Stimulated activated CD4-positive, alpha-beta T cell treated with anti-CD3 and anti-CD28 coated beads, Interleukin-15, amount 100 ng/mL, for 48 hours (primary cell): Measurements from ENCODE around the gene USP53.
"Not testable (repeated sequence)": the region's sequence is repeated elsewhere in the genome, so short reads cannot be mapped to it uniquely, and the experiment has no call there.

ENCODE experiments used
- DNase-seq, 2 donors: peaks; one replicate each; pipeline ENCODE4 v3.0.0-alpha.2; 2020; ENCODE audit warnings: low read depth in 2 of 2

Gene USP53

DNA sequence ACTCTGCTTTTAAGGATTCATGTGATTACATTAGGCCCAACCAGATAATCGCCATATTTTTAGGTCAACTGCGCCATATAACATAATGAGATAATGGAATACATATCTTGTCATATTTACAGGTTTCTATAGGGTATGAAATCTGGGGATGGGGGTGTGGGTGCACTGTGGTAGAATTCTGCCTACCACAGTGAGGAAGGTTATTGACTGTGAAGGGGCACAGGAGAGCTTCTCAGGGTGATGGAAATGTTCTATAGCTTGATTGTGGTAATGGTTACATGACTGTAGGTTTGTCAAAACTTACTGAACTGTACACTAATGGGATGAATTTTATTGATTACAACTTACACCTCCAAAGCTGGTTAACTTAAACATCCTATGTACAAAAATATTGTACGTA, 15.9 kb downstream of the USP53 start:
- no peak for DNase-seq

DNA sequence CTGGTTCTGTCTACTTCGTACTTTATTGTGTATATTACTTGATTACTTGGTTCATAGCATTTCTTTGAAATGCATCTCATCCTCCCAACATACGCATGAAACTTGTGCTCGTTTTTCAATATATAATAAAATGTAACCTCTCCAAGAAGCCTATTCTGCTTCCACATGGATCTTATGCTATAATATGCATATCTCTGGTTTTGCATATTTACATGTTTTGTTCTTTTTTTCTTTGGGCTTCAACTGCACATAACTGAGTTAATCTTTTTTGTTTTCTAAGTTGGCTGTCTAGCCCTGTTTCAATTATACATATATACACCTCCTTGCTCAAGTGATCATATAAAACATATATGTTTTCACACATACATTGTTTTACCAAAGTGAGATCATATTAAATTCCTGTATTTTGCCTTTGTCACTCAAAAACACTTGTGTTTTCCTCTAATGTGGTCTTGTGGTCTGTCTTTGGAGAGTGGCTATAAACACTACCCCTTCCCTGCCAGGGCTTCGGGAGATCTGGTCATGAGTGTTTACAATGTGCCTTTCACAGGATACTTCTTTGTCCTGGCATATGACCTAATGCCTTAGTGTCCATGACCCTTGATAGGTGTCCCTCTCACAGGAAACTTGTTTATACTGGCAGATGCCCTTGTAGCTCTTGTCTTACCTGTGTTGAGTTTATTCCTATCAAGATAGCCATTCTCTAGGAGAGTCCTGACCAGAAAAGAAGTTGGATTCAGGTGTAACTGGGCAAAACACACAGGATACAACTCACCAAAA, 17.6 kb downstream of the USP53 start:
- DNase-seq = no peak

DNA sequence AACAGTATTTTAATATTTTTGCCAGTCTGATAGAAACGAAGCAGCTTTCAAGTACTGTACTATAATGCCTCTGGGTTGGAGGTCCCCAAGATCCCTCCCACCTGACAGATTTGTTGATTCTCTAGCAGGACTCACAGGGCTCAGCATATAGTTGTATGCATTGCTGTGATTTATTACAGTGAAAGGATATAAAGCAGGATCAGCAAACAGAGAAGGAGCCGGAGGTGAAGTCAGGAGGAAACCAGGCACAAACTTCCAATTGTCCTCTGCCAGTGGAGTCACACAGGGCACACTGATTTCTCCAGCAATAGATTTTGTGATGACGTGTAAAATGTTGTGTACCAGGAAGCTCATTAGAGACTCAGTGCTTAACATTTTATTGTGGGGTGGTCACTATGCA, 19.0 kb downstream of the USP53 start:
- DNase-seq = no peak

DNA sequence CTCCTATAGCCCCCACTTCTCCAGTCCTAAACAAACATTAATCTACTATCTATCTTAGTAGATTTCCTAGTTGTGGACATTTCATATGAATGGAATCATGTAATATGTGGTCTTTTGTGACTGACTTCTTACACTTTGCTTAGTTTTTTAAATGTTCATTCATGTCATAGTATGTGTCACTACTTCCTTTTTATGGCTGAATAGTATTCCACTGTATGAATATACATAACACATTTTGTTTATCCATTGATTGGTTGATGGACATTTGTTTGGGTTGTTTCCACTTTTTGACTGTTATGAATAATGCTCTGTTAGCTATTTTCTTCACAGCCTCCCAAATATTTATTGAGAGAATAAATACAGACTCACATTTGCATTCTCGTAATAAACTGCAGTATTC, 19.8 kb downstream of the USP53 start:
- DNase-seq = no peak

DNA sequence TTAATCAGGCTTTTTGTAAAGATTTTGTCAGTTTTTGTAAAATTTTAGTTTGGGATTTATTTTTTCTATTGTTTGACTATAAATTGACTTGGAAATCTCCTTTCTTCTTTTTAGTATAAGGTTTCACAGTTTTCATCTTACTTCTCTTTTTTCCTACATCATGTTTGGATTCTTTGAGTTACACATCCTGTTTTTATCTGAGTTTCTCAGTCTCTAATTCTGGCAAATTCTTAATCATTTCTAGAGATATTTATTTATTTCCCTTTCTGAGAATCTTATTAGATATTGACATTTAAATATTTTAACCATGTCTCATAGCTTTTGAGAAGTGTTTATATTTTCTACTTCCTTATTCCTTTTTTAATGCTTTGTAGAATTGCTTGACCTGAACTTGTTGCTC, 20.7 kb downstream of the USP53 start:
- DNase-seq = no peak

DNA sequence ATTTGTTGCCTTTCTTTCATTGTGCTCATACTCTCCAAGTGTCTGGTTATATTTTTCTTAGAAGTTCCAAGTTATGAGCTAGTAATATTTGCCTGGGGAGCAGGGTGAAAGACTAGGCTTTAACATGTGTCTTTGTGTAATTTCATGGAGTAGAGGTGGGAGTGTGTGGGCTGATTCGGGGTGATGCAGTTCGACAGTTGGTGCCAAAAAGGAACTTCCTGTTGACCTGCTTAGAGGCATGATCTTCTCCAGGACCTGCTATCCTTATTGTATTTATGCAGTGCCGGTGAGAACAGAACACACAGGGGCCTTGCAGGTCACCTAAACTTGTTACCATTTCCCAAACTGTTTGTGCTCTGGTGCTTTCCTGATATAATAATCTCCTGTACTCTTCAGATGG, 21.2 kb downstream of the USP53 start:
- no peak for DNase-seq

DNA sequence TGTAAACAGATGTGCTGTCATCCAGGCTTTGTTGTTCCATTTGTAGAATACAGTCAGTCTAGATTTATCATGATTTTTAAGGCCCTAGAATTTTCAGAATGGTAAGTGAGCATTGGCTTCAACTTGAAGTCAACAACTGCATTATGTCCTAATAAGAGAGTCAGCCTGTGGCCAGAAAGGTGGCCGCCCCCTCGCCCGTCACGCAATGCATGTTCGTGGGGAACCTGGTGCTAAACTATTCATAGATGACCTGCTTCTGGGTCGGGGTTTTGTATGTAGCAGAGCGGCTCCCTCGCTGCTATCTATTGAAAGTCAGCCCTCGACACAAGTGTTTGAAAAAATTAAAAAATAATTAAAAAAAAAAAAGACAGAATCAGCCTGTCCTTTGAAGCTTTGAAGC, 24.7 kb downstream of the USP53 start:
- DNase-seq = no peak

DNA sequence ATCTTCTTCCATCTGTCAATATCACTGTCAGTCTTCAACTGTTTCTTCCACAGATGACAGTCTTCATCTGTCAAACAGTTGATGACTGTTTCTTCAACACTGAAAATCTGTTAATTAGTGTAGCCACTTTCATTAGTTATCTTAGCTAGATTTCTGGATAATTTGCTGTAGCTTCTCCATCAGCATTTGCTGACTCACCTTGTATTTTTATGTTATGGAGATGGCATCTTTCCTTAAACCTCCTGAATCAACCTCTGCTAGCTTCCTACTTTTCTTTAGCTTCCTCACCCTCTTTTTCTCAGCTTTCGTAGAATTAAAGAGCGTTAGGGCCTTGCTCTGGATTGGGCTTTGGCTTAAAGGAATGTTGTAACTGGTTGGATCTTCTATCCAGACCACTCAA, 25.1 kb downstream of the USP53 start:
- no peak for DNase-seq

DNA sequence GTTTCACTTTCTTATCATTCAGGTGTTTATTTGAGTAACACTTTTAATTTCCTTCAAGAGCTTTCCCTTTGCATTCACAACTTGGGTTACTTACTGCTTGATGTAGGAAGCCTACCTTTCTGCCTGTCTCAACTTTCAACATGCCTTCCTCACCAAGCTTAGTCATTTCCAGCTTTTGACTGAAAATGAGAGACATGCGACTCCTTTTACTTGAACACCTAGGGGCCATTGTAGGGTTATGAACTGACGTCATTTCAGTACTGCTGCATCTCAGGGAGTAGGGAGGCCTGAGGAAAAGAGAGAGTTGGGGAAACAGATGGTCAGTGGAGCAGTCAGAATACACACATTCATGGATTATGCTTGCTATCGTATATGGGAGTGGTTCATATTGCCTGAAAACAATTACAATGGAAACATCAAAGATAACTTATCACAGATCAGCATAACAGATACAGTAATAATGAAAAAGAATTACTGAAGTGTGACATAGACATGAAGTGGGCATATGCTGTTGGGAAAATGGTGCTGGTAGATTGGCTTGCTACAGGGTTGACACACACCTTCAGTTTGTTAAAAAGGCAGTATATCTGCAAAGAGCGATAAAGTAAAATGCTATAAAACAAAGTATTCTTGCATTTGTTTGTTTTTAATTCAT, 25.7 kb downstream of the USP53 start:
- peak in 1 of 2 donors; percentile 15 for DNase-seq

DNA sequence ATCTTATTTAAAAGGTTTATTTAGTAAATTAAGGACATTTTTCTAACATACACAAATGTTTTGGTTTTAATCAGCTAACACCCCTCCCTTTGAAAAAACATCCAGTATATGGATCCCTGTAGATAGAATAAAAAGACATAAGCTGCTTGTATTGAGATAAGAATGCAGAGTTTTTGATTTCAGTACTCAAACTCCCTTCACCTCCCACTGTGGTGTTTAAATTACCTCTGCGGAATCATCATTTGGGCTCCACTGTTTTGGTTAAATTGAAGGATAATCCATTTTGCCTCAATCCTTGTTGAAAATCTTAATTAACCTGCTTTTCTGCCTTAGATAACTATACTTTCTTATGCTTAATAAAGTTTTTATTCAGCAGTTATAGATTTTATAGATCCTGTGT, 27.6 kb downstream of the USP53 start:
- DNase-seq = no peak

DNA sequence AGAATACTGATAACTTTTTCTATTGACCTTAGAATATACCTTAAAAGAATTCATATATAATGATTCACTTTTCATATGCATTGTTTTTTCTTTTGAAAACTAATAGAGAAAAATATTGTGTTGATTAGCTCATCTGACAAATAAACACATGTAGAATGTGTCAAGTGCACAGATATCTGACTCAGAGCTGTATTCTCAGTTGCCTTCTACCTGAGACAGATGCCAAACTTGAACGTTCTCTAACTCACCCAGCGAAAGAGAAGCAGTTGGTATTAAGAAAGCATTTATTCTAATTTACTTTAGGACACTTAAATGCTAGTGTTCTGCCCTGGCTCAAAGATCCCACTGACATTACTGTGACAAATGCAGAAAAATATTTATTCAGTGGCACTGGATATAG, 28.1 kb downstream of the USP53 start:
- no peak for DNase-seq

DNA sequence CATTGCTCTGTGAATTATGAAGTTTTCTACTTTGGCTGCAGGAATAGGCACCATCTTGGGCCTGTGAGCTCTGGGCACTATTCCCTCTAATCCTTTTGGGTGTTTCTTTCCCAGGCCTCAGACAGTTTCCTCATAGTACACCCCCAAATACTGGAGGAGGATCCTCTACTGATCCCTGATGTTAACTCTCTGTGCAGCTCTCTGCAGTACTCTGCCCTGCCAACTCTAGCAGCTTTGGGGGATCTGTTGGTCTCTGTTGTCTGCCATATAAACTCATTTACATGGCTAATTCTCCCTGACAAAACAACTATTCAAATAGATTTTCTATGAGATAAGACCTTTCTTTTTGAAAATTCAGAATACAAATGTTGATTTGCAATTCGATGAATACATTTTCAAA, 29.9 kb downstream of the USP53 start:
- no peak for DNase-seq

DNA sequence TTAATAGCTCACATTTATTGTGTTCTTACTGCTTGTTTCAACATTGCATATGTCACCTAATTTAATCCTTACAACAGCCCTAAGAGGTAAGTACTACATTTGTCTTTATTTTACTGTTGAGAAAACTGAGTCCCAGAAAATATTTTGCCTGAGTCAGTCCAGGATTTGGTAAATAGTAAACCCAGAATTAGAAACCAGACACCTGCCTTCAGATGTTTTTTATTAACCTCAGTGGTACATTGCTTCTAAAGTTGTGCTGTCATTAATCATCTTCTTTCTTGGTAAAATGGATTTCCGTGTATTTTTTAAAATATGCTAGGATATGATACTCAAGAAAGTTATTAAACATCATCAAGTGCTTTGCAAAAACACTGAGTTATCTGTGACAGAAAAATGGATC, 31.4 kb downstream of the USP53 start:
- no peak for DNase-seq

DNA sequence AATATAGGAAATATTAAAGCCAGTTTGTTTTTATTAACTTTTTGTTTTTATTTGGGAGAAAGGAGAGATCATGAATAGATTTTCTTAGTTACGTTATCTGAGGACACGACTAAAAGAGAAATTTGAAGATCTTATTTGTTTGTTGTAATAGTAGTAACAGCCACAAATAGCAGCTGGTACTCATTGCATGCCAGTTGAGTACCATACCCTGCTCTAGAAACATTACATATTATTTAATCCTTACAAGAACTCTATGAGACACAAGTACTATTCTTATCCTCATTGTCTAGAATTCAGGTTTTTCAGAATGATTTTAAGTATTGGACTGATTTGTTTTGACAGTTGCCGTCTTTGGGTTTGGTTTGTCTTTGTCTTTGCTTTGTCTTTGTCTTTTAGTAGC, 31.8 kb downstream of the USP53 start:
- no peak for DNase-seq

DNA sequence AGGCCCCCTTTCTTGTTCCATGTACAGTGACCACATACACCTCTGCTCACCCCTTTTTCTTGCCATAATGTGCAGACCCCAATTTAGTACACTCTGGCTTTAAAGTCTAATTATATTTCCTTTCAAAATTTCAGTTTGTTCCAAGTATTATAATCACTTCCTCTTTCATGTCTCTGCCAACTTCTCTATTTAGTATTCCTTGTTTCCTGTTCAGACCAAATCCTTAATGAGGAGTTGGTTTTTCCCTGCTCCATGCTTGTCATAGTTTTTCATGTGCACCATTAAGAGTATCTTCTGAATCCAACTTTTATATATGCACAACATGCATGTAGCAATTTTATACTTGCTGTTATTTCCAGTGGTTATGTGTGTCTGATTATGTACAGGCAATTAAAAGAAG, 32.3 kb downstream of the USP53 start:
- no peak for DNase-seq

DNA sequence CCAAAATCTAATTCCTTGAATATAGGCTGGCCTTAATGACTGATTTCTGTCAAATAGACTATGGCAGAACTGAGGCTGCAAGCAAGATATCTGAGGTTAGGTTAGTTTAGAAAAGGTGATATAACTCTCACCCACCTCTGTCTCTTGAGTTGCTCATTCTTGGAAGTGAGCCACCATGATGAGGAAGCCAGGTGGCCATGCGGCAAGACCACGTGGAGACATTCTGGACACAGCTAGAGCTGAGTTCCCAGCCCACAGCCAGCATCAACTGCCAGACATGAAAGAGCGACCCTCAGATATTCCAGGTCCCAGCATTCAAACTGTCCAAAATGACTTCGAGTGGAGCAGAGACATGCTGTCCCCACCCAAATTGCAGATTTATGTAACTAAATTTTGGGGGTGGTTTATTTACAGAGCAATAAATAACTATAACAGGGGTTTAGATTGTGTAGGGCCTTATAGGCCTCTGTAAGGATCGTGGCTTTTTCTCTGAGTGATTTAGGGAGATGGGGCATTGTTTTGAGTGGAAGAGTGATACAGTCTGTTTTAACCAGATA, 33.7 kb downstream of the USP53 start:
- DNase-seq = no peak

DNA sequence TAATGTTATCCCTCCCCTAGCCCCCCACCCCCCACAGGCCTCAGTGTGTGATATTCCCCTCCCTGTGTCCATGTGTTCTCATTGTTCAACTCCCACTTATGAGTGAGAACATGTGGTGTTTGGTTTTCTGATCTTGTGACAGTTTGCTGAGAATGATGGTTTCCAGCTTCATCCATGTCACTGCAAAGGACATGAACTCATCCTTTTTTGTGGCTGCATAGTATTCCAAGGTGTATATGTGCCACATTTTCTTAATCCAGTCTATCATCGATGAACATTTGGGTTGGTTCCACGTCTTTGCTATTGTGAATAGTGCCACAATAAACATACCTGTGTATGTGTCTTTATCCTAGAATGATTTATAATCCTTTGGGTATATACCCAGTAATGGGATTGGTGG, 38.5 kb downstream of the USP53 start:
- DNase-seq = not testable (repeated sequence)

DNA sequence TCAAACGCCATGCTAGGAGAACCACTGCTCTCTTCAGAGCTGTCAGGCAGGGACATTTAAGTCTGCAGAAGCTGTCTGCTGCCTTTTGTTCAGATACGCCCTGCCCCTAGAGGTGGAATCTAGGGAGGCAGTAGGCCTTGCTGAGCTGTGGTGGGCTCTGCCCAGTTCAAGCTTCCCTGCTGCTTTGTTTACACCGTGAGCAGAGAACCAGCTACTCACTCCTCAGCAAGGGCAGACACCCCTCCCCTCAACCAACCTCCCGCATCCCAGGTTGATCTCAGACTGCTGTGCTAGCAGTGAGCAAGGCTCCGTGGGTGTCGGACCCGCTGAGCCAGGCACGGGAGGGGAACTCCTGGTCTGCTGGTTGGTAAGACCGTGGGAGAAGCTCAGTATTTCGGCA, 42.7 kb downstream of the USP53 start:
- not testable (repeated sequence) for DNase-seq

DNA sequence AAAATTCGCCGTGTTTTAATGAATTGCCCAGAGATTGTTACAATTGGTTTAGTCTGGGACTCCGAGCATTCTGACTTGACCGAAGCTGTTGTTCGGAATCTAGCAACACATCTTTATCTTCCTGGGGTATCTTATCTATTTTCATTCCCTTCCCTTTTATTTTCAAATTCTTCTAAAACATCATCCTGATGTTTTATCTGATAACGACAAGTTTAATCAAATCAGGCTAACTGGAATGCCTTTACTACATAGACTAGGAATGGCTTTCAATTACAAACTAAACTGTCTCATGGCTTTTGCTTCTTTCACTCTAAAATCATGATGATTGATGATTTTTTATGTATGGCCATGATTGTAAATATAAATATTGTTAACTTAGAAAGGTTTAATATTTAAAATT, 48.0 kb downstream of the USP53 start:
- DNase-seq = no peak

DNA sequence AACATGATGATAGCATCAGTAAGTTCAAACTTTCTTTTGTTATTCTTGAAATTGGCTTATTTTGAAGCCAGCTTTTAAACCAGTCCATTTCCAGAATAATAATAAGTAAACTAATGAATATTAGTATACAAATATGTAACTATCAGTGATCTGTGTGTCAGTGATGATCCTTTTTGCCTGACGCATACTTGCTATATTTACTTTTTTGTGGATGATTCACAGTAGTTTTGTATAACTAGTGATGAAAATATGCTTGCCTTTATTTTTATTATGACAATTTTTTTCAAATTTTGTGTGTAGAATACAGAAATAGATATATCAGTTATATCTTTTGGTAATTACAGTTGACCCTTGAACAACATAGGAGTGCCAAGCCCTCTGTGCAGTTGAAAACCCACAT, 49.5 kb downstream of the USP53 start:
- DNase-seq = no peak

DNA sequence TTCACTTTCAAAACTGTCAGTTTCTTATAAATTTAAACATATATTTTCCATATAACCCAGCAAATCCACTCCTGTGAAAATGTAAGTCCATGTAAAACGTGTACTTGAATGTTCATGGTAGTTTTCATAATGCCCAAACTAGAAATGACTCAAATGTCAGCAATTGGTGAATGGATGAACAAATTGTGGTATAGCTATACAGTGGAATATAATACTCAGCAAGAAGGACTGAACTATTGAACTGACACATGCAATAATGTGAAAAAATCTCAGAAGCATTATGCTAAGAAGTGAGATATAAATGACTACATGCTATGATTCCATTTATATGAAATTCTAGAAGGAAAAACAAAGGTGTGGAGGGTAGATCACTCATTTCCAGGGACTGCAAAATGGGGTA, 52.2 kb downstream of the USP53 start:
- DNase-seq = no peak

DNA sequence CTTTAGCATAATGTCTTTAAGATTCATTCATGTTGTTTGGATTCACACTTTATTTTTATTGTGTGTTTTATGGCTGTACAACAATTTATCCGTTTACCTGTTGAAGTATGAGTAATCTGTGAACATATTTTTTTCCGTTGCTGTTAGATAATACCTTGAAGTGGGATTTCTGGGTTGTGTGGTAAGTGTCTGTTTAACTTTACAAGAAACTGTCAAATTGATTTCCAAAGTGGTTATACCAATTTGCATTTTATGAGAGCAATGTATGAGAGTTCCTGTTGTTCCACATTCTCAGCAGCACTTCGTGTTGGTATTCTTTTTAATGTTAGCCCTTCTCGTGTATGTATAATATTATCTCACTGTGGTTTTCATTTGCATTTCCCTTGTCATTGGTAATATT, 53.6 kb downstream of the USP53 start:
- no peak for DNase-seq

DNA sequence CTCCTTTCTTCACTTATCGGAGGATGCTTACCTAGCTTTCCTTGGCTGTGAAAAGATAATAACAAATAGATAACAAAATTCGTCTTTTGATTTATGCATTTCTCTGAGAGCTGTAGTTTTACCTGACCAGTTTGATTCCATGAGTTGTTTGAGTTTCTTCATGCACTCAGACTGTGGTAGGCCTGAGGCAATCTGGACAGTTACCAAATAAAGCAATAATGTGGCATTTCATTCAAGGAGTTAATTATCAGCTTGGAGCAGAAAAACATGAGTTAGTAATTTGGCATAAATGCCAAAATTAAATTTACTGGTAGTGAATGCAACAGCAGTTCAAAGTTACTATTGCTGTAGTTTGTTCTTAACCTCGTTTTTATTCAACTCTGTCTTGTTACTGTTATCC, 56.0 kb downstream of the USP53 start:
- no peak for DNase-seq
